Choroid plexus epithelial cell (primary cell): ENCODE results near the gene THBD.

ENCODE experiments used
- DNase-seq: peaks from one replicate; pipeline ENCODE4 v3.0.0-alpha.2; 2010; ENCODE audit warnings: low read depth
- H3K4me3 ChIP-seq: 2 replicates; pipeline ENCODE4 v1.5.1; 2011; ENCODE audit warnings: low read depth, mild to moderate bottlenecking, control low read depth, low read length, moderate library complexity
- TF ChIP-seq, protein P1 (sequence below): conservative IDR thresholded peaks from 2 replicates; pipeline ENCODE4 v1.5.1; 2011; ENCODE audit warnings: low read depth, mild to moderate bottlenecking, control low read depth, inconsistent platforms, low read length, moderate library complexity

The THBD gene

DNA sequence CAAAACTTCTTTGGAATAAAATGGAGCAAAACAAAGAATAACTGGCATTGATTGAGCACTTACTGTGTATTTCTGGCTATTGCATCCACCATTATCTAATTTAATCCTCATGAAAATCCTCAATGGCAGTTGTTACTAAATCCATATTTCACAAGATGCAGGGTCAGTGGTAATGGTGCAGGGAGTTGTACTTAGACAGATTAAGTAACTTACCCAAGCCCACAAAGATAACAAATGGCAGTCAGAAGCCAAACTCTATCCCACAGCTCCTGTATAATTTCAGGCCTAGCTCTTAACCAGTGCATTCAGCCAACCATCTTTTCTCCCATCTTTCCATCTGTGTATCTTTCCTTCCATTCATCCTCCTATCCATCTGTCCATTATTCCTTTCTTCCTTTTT is 43.7 kb downstream of the THBD start:
- TF ChIP-seq, protein P1, sequence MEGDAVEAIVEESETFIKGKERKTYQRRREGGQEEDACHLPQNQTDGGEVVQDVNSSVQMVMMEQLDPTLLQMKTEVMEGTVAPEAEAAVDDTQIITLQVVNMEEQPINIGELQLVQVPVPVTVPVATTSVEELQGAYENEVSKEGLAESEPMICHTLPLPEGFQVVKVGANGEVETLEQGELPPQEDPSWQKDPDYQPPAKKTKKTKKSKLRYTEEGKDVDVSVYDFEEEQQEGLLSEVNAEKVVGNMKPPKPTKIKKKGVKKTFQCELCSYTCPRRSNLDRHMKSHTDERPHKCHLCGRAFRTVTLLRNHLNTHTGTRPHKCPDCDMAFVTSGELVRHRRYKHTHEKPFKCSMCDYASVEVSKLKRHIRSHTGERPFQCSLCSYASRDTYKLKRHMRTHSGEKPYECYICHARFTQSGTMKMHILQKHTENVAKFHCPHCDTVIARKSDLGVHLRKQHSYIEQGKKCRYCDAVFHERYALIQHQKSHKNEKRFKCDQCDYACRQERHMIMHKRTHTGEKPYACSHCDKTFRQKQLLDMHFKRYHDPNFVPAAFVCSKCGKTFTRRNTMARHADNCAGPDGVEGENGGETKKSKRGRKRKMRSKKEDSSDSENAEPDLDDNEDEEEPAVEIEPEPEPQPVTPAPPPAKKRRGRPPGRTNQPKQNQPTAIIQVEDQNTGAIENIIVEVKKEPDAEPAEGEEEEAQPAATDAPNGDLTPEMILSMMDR, result no peak
- DNase-seq, result no peak
- no peak overlapping the region for H3K4me3 ChIP-seq

DNA sequence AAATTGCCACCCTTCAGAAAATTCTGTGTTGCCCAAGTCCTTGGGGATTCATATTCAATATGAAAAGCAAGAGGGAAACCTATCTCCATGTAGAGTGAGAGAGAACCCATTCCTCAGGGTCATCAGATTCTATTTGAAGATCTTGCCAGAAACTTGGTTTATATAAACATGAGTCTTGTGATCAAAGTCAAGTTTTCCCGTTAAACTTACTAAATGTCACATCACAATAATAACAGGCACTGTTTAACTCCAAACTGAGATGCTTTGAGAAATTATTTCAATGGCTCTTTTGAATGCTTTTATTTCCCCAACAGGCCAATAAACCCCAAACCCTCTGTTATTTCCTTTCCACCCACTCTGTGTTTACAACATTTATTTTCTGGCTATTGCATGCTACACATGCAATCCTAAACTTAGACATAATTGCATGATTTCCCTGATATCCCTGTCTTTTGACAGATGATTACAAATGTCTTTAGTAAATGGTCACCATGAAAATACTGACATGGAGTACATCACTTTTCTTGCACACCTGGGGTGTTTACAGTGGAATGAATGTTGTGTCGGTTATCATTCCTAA is 45.5 kb downstream of the THBD start:
- DNase-seq, result no peak
- TF ChIP-seq, protein P1, result no peak
- no peak overlapping the region for H3K4me3 ChIP-seq

DNA sequence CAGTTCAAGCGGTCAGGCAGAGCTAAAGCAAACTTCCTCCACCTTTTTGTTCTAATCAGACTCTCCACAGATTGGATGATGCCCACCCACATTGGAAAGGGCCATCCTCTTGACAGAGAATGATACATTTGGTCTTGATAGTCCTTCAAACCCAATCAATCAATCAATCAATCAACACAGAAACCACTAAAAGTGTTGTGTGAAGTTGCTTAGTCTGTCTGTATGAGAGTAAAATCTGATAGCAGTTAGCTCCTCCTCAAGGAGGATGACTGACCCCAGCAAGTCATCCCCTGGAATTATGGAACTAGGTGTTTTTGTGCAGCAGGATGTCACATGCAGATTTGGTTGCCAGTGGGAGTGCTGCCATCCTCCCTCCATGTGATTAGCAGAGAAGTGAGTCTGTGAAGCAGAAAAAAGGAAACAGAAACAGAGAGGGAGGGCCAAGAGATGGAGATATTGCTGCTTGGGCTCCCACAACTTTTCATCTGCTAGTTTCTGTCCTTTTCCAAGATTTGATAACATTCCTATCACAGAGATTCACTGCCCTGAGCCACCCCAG is 46.3 kb downstream of the THBD start:
- TF ChIP-seq, protein P1, result no peak
- DNase-seq, result no peak
- H3K4me3 ChIP-seq, result no peak overlapping the region

DNA sequence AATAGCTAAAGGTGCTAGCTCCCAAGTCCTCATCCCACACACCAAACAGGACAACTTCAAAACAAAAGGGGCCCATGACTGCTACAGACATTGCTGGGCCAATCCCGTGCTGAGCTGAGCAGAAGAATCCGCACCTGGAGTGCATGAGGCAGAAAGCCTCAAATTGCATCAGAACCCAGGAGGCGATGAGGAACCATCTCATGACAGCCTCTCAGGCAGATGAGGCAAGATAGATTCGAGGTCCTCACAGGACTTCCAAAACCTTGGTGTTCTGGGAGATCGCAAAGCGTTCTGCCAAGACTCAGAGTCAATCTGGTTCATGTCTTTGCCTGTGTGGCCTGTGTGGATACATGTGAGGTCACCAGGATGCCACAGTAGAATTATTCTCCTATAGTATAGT is 47.2 kb downstream of the THBD start:
- TF ChIP-seq, protein P1, result no peak
- no peak for DNase-seq
- H3K4me3 ChIP-seq, result no peak overlapping the region

DNA sequence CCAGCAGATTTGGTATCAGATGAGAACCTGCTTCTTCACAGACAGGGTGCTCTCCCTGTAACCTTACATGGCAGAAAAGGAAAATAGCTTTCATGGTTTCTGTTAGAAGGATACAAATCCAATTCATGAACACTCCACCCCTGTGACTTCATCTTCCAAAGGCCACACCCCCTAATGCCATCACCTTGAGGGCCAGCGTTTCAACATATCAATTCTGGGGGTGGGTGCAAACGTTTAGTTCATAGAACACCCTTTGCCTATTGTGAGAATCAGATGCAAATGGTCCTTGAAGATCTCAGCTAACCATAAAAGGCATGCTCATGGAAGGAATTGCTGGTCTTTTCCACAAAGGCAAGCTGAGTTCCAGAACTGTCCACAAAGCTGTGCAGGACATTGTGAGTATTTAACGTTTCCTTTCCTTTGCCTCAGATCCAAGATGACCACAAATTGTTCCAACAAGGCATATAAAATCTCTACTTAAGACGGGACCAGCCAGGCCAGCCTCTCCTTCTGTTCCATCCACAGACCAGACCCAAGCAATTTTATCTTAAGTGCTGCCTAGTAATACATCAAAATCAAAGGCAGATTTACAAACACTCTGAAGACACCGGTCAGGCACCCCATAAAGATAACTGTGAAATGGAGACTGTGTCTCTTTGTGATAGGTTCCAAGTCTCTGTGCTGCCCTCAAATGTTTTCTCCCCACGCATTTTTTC is 49.1 kb downstream of the THBD start:
- no peak for DNase-seq
- TF ChIP-seq, protein P1, result no peak
- H3K4me3 ChIP-seq, result no peak overlapping the region

DNA sequence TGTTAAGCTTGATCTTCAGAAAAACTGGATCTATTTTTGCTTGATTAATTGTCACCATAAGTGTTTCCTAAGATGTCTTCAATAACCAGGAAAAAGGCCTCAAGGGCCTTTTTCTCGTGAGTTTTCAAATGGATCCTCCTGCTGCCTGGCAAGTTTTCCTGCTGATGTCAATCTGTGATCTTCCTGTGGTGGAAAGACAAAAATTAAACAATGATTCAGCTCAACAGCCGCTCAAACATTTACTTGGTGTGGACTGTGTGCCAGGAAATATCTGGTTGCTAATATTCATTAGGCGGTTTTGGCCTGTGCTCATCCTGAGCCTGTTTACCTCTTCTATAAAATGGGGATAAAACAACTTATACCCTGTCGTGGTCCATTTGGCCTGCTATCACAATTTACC is 49.7 kb downstream of the THBD start:
- DNase-seq, result peak; percentile 33
- no peak overlapping the region for H3K4me3 ChIP-seq
- TF ChIP-seq, protein P1, result no peak
